ENCODE measurements around the gene CSE1L. TPM values are rescaled to one million over a fixed set of nuclear protein-coding genes. Genes with fewer than 3 reads are reported as not detected.
"Not testable (repeated sequence)": the region's sequence is repeated elsewhere in the genome, so short reads cannot be mapped to it uniquely, and the experiment has no call there.

The CSE1L gene
- total RNA-seq, 1 experiment from 2014 or later = 187 TPM

GRCh38 chr20:49078310-49078709, 32.2 kb downstream of the CSE1L start:
- DNase-seq (ENCODE audit: low read depth) = no peak

DNA sequence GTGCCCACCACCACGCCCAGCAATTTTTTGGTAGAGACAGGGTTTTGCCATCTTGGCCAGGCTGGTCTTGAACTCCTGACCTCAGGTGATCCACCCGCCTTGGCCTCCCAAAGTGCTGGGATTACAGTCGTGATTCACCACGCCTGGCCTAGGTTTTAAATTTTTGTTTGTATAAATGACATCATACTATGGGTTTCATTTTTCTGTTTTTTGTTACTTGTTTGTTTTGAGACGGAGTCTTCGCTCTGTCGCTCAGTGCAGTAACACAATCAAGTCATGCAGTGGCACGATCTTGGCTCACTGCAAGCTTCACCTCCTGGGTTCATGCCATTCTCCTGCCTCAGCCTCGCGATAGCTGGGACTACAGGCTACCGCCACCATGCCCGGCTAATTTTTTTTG, 36.2 kb downstream of the CSE1L start:
- DNase-seq (ENCODE audit: low read depth) = not testable (repeated sequence)

DNA sequence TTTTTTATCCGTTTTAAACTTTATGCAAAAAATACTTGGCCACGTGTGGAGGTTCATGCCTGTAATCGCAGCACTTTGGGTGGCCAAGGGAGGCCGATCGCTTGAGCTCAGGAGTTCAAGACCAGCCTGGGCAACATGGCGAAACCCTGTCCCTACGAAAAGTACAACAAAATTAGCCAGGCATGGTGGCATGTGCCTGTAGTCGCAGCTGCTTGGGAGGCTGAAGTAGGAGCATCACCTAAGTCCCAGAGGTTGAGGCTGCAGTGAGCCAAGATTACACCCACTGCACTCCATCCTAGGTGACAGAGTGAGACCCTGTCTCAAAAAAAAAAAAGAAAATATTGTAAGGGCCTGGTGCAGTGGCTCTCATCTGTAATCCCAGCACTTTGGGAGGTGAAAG, 45.0 kb downstream of the CSE1L start:
- no peak for DNase-seq (ENCODE audit: low read depth)

- DNase-seq (ENCODE audit: low read depth) = no peak
Observed at GRCh38 chr20:49091762-49092161, 45.6 kb downstream of the CSE1L start.

DNA sequence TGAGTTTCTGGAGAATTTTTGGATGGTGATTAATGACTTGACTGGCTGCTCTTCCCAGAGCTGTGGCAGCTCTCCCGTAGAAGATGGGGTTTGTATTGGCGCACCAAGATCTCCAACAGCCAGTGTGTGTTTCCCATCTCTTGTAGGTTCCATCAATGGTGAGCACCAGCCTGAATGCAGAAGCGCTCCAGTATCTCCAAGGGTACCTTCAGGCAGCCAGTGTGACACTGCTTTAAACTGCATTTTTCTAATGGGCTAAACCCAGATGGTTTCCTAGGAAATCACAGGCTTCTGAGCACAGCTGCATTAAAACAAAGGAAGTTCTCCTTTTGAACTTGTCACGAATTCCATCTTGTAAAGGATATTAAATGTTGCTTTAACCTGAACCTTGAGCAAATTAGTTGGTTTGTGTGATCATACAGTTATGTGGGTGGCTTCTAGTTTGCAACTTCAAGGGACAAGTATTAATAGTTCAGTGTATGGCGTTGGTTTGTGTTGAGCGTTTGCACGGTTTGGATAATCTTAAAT, 50.2 kb downstream of the CSE1L start:
- DNase-seq (ENCODE audit: low read depth) = no peak

GRCh38 chr20:49097159-49097558, 51.0 kb downstream of the CSE1L start:
- DNase-seq (ENCODE audit: low read depth) = no peak

DNA sequence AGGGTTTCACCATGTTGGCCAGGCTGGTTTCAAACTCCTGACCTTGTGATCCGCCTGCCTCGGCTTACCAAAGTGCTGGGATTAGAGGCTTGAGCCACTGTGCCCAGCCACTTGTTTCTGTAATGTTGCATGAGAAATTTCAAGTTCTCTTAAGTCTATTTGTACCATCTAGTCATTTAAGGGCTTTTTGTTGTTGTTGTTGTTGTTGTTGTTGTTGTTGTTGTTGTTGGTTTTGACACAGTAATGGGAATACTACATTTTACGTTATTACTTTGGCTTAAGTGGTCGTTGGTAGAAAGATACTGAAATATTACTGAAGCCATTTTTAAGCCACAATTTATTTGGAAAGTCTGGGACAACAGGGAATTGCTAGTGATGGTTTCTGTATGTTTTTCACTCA, 52.0 kb downstream of the CSE1L start:
- DNase-seq (ENCODE audit: low read depth) = no peak

GRCh38 chr20:49099011-49099410, 52.9 kb downstream of the CSE1L start:
- no peak for DNase-seq (ENCODE audit: low read depth)

DNA sequence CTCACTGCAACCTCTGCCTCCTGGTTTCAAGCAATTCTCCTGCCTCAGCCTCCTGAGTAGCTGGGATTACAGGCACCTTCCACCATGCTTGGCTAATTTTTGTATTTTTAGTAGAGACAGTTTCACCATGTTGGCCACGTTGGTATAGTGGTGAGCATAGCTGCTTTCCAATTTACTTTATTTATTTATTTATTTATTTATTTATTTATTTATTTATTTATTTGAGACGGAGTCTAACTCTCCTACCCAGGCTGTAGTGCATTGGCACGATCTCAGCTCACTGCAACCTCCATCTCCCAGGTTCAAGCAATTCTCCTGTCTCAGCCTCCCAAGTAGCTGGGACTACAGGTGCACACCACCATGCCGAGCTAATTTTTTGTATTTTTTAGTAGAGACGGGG, 54.2 kb downstream of the CSE1L start:
- DNase-seq (ENCODE audit: low read depth) = not testable (repeated sequence)

- no peak for DNase-seq (ENCODE audit: low read depth)
Observed at GRCh38 chr20:49100972-49101371, 54.9 kb downstream of the CSE1L start.

- no peak for DNase-seq (ENCODE audit: low read depth)
Observed at GRCh38 chr20:49103019-49103418, 56.9 kb downstream of the CSE1L start.

DNA sequence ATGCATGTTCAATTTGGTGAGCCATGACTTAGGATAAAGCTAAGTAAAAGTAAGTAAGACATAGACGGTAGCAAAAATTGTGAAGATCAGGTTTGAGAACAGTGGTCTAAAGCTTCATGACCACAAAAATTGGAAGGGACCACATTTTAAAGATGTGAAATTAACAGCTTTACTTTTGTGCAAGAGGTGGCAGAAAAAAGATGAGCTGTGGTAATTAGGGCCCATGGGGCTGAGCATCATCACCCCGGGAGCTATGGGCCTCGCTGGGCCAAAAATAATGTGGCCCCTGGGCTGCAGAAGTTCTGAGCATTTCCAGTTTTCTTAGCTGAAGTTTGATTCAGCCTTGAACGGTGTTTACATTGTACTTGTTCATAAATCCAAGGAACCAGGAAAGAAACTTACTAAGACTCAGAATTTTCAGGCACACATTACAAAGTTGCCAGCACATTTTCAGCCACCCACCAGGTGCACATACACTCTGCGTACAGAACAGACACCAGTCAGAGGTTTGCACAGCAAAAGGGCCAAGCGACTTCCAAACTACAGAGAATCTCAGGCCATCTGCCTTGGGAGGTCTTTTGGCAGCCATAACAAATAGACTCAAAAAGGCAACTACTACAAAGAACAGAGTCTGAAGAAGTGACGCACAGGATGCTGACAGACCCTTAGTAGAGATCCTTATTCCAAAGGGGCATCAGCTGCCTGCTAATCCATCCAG, 57.7 kb downstream of the CSE1L start:
- no peak for DNase-seq (ENCODE audit: low read depth)

DNA sequence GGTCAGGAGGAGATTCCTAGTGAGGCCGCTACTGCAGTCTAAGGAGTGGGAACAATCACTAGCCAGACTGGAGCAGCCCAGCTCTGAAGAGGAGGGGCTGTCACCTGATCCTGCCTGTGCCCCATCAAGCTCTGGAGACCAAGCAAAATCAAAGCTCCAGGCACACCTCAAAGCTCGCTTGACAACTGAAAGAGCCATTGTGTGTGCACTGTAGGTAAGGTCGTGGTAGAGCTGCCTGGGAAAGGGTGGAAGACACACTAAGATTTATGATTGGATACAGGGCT, 58.2 kb downstream of the CSE1L start:
- no peak for DNase-seq (ENCODE audit: low read depth)

DNA sequence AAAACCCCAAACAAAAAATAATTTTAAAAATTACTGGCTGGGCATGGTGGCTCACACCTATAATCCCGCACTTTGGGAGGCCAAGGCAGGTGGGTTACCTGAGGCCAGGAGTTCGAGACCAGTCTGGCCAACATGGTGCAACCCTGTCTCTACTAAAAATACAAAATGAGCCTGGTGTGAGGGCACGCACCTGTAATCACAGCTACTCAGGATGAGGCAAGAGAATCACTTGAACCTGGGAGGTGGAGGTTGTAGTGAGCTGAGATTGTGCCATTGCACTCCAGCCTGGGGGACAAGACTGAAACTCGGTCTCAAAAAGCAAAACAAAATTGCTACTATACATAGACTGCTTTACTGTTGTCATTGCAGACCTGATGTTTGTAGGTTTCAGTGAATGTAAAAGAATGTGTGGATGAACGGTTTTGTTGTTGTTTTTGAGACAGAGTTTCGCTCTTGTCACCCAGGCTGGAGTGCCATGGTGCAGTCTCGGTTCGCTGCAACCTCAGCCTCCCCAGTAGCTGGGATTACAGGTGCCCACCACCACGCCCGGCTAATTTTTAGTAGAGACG, 59.0 kb downstream of the CSE1L start:
- DNase-seq (ENCODE audit: low read depth) = not testable (repeated sequence)

DNA sequence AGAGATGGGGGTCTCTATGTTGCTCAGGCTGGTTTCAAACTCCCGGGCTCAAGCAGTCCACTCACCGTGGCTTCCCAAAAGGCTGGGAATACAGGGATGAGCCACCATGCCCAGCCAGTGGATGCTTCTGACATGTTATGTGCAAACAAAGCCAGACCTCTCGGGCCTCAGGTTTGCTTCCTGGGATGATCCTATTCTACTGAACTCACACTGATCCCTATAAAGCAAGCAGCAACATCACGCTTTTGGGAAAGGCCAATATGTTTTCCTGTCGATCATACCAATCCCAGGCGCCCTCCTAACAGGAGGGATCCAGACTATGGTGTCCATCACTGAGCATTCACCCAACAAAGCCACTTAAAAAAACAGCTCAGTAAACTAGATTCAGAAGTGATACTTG, 60.2 kb downstream of the CSE1L start:
- no peak for DNase-seq (ENCODE audit: low read depth)

DNA sequence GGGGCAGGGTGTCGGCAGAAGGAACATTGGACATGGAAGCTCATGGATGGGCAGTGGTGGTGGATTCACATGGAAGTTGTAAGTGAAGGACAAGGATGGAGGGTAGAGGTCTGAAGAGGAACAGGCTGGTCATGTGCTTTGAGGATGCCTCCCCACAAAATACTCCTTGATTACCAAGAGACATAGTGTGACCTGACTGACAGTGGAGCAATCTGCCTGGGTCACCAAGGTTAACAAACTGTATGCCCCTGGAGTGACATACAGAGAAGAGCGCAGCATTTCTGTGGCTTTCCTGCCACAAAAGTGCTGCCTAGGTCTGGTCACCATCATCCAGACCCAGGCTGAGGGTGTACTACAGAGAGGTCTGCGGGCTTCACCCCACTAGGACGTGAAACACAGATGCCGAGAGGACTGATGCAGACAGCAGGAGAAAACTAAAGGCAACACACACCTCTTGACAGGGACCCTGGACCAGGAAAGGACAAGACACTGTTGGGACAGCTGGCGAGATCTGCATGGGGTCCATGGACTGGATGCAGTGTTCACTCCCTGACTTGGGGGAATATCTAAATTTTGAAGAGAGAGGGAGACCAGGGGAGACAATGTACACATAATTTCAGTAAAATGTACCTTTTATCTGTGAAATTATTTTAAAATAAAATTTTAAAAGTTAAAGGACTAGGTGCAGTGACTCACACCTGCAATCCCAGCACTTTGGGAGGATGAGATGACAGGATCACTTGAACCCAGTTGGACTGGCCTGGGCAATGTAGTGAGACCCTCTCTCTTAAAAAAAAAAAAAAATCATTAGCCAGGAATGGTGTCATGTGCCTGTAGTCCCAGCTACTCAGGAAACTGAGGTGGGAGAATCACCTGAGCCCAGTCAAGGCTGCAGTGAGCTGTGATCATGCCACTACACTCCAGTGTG, 64.9 kb downstream of the CSE1L start:
- DNase-seq (ENCODE audit: low read depth) = no peak

- DNase-seq (ENCODE audit: low read depth) = no peak
Observed at GRCh38 chr20:49112596-49113274, 66.6 kb downstream of the CSE1L start.

- no peak for DNase-seq (ENCODE audit: low read depth)
Observed at GRCh38 chr20:49115564-49115963, 69.5 kb downstream of the CSE1L start.

DNA sequence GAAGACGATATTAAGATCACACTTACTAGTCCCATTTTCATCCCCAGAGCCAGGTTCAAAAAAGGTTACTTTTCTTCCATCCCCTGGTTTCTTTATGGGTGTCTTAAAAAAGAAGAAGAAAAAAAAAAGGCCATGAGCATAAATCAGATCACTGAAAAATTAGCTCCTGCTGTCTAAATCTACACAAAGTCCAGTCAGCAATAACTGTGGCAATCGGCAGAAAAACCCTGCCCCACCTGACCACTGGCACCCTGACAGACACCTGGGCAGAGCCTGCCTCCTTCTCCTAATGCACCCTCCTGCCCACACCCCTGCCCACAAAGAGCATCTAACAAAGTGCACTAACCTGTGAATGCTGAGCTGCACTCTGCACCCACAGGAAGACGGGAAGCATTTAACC, 72.2 kb downstream of the CSE1L start:
- DNase-seq (ENCODE audit: low read depth) = no peak

DNA sequence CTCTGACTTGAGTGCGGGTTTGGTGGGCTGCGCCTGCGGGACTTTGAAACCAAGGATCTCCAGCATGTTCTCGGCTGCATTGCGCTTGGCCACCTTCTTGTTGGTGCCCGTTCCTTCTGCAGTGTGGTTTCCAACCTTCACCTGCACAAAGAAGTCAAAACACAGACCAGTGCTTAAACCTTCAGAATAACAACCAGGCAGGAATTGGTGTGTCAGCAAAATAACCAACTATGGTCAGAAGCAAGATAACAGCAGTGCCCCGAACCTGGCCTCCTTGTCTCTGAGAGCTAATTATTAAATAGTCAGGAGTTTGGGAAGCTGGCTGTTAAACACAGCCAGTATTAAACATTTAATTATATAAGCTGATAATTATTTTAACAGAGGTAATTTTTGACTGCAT, 73.9 kb downstream of the CSE1L start:
- DNase-seq (ENCODE audit: low read depth) = no peak

GRCh38 chr20:49122920-49123319, 76.8 kb downstream of the CSE1L start:
- no peak for DNase-seq (ENCODE audit: low read depth)

- no peak for DNase-seq (ENCODE audit: low read depth)
Observed at GRCh38 chr20:49123982-49124381, 77.9 kb downstream of the CSE1L start.

Measured in Daoy (cell line).